GM18526 (cell line): ENCODE measurements around the gene FALEC.

Experiments used
- POLR2A ChIP-seq: IDR thresholded peaks from 3 replicates; pipeline ENCODE4 v1.6.1; 2011; ENCODE audit not compliant: insufficient read length; ENCODE audit errors: extremely low read depth

The FALEC gene

DNA sequence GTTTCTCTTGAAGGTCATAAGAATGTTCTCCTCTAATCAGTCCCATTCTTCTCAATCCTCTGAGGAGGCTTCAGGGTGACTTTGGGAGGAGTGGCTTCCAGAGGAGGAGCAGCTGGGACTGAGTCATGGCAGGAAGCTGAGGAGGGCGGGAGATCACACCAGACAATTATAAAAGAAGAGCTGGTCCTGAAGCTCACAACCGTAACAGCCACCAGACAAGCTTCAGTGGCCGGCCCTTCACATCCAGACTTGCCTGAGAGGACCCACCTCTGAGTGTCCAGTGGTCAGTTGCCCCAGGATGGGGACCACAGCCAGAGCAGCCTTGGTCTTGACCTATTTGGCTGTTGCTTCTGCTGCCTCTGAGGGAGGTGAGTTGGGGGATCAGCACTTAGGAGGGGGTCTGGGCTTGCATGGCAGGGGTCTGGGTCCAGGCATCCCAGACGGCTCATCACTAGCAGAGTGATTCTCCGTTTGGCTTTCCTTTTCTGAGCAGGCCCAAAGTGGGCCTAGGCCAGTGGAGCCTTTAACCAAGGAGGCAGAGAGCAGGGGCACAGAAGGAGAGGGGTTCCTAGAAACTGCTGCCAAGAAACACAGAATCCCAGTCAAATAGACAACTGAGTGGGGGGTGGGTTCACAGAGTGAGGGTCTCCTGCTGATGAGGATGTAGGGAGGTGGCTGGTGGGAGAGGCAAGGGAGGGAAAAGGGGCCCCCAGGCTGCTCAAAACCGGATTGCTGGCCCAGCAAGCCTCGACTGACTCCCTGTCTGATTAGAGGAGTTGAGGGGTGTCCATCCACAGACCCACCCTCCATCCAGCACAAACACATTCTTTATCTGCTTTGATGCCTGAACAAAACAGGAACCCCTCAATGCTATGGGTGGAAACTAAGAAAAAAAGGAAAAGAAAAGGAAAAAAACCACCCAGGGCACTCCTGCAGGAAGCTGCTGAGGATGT is 7.4 kb upstream of the FALEC start, which contains the start of gene ECM1:
TSS of gene ECM1 (plus strand) at position 198 of the 953 bp plus-strand sequence. CDS start at position 299, 101 bp downstream.
- TF ChIP-seq POLR2A, result no peak

DNA sequence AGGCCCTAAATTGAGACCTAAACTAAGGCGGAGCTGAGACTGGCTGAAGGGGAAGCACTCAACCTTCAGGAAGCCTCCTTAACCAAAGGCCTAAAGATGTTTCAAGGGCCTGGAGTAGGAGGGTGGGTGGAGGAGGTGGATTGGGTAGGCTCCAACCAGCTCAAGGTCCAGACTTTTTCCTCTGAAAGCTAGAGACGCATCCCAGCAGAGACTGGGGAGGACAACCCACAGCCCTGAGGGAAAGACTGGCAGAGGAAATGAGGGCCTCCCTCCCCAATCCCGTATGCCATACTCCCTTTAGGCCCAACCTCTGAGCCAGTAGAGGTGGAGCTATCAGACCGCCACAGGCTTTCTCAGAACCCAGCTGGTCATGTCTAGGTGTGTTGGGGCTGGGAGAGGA is 6.6 kb upstream of the FALEC start:
- TF ChIP-seq POLR2A, result no peak

DNA sequence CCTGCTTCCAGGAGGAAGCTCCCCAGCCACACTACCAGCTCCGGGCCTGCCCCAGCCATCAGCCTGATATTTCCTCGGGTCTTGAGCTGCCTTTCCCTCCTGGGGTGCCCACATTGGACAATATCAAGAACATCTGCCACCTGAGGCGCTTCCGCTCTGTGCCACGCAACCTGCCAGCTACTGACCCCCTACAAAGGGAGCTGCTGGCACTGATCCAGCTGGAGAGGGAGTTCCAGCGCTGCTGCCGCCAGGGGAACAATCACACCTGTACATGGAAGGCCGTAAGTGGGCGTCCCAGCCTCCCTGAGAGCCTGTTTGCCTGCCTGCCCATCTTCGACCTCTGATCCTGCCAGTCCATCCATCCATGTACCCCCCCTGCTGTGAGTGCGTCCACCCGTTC is 4.0 kb upstream of the FALEC start:
- no peak for TF ChIP-seq POLR2A

DNA sequence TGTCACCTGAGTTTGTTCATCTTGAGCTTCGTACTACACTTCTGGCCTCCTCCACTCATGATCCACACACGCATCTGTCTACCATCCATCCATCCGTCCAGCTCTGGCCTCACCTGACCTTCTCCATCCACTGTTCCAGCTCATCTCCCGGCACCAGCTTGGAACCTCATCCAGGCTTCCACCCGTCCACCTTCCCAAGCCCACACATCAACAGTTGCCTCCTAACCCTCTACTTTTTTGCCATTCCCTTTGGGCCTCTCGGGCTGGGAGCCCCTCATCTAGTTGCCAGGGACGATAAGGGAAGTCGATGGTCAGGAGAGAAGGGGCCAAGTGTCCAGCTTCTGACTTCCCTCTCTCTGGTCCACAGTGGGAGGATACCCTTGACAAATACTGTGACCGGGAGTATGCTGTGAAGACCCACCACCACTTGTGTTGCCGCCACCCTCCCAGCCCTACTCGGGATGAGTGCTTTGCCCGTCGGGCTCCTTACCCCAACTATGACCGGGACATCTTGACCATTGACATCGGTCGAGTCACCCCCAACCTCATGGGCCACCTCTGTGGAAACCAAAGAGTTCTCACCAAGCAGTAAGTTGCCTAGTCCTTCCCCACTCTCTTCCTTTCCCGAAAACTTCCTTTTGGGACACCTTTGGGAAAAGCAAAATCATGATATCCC is 3.4 kb upstream of the FALEC start:
- no peak for TF ChIP-seq POLR2A

DNA sequence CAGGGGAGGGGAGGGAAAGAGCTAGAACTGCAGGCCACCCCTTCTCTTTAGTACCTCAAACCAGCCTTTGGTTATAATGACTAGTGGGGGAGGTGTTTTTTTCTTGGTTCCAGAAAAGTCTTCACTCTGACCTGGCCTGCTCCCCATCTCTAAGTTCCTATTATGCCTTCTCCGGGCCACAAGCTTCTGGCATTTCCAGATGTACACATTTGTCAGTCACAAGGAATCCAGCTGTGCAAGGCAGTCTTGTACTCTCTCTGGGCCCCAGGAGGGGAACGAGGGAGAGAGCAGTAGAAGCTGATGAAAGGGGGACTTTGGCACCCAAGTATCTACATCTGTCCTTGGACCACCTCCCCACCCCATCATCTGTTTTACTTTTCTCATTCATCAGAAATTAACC is 2.7 kb upstream of the FALEC start:
- no peak for TF ChIP-seq POLR2A

DNA sequence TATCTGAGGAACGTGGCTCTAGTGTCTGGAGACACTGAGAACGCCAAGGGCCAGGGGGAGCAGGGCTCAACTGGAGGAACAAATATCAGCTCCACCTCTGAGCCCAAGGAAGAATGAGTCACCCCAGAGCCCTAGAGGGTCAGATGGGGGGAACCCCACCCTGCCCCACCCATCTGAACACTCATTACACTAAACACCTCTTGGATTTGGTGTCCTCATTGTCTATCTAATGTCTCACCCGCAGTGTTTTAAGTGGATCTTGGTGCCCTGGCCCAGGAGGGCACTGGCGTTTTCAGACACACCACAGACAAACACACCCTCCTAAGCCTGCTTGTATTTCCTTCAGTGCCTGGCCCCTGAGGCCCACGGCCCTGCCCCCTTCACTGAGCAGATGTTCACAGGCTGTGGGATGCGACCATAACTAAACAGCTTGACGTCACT is 2.2 kb upstream of the FALEC start:
- no peak for TF ChIP-seq POLR2A

DNA sequence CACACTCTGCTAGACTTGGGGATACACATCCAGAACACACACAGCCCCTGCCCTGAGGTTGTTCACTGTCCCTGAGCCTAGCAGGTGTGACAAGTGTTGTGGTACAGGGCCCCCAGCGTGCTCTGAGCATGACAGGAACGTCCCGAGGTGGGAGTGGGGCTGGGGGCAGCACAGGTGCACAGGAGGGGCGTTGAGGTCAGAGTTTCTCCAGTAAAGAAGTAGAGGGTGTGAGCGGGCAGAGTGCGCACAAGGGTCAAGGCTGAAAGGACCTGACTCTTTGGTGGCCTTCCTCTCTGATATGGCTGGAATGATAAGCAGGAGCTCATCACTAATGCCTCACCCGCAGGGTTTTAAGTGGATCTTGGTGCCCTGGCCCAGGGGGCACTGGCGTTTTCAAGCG is 1.3 kb upstream of the FALEC start:
- no peak for TF ChIP-seq POLR2A

DNA sequence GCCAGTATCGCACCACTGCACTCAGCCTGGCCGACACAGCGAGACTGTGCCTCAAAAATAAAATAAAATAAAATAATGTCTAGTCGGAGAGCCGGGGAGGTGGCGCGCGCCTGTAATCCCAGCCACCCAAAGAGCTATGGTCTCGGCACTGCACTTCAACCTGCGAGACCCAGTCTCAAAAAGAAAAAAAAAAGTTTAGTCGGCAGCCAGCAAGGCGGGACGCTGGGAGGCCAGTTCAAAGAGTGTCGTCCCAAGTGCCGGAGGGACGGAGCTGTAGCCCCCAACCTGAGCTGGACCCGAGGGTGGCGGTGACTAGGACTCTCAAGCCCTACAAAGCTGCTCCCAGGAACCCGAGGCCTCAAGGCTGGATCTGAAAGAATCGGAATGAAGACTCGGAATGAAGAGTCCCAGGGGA is 632 bp upstream of the FALEC start:
- TF ChIP-seq POLR2A, result no peak

DNA sequence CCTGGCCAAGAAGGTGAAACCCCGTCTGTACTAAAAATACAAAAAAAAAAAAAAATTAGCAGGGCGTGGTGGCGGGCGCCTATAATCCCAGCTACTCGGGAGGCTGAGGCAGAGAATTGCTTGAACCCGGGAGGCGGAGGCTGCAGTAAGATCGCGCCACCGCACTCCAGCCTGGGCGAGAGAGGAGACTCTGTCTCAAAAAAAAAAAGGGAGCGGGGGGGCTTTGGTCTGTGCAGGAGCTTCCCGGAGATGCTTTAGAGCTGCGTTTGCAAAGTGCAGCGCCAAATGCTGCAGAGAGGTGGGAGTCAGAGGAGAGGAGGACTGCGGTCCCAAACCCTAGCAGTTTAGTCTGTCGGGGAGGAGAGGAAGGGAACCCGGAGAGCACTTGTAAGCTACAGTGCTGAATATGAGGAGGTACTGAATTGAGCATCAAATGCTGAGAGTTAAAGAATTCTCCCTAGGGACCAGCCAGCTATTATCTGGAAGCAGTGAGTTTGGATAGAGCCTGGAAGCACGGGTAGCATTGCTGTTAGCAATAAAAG is 569 bp downstream of the FALEC start:
- no peak for TF ChIP-seq POLR2A

DNA sequence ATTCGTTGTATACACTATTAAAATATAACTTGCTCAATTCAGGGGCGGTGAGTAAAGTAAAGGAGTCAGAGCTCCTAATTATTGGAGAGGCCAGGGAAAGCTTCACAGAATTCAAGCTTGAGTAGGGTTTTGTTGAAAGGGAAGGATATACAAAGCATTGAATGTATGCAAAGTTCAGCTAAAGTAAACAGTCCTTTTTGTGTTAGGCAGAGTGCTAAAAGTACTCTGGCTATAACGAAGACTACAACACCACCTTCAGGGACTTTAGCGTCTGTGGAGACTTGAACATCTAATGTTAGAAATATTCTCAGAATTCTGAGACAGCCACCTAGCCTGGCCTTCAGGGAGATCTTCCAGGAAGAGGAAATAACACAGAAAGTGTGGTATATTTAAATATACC is 1.1 kb downstream of the FALEC start:
- no peak for TF ChIP-seq POLR2A

DNA sequence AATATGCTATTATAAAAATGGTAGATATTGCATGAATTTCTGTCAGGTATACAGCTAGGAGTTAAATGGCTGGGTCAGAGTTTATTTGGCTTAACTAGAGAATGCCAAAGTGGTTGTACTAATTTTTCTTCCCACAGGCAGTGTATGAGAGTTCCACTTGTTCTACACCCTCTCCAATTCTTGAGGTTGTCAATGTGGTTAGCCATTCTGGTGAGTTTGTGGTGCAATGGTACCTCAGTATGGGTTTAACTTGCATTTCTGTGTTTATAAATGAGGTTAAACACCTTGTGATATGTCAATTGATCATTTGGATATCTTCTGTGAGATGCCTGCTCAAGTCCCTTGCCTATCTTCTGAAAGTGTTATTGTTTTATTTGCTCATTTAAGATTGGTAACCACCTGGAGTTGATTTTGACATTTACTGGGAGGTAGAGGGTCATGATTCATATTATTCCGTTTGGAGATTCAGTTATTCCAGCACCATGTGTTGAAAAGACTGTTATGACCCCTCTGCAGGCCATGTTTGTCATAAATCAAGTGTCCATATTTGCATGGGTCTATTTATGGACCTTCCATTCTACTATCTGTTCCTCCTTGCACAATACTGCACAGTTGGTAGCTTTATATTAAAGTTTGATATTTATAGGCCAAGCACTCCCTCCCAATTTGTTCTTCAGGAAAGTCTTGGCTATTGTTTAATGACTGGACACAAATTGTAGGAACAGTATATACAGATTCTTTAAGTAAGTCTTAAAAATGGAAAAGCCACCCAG is 5.8 kb downstream of the FALEC start:
- no peak for TF ChIP-seq POLR2A

DNA sequence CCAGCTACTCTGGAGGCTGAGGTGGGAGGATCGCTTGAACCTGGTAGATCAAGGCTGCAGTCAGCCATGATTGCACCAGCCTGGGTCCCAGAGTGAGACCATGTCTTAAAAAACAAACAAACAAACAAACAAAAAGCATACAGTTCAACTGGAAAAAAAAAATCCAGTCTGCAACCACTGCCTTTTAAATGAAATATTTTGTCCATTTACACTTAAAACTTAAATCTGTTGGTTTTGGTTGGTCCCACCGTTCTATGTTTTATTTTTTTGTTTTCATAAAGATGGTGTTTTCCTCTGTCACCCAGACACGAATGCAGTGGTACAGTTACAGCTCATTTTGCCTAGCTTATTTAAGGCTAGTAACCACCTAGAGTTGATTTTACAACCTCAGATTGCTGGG is 9.8 kb downstream of the FALEC start:
- TF ChIP-seq POLR2A, result no peak

DNA sequence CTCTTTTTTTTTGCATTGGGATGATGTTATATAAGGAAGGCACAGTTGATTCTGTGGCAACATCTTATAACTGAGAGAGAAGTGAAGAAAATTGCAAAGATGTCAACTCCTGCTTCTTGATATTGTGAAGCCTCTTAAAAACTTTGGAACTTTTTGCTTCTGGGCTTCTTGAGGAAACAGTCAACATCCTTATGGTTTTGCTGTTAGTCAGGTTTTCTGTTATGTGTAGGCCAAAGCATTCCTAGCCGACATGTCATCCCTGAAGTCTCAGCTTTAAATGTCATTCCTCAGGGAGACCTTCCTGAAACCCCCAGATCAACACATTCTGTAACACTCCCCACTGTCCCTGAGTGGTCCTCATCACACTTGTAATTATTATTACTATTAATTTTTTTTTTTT is 12.6 kb downstream of the FALEC start:
- TF ChIP-seq POLR2A, result no peak

DNA sequence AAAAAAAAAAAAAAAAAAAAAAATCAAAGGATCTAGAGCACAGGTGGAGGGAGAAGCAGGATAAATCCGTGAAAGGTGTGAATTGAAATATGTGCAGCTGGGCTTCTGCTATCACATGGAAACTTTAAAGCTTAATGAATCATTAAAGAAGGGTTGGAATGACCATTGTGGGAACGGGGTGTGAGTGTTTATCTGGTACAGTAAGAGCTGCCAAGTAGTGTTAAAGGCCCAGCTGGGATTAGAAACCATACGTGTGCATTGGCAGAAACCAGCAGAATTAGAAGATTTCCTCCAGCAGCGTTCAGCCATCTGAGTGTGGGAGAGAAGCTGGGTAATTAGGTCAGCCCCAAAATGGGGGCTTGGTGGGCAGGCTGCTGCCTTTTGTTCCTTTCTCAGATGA is 13.5 kb downstream of the FALEC start:
- no peak for TF ChIP-seq POLR2A

DNA sequence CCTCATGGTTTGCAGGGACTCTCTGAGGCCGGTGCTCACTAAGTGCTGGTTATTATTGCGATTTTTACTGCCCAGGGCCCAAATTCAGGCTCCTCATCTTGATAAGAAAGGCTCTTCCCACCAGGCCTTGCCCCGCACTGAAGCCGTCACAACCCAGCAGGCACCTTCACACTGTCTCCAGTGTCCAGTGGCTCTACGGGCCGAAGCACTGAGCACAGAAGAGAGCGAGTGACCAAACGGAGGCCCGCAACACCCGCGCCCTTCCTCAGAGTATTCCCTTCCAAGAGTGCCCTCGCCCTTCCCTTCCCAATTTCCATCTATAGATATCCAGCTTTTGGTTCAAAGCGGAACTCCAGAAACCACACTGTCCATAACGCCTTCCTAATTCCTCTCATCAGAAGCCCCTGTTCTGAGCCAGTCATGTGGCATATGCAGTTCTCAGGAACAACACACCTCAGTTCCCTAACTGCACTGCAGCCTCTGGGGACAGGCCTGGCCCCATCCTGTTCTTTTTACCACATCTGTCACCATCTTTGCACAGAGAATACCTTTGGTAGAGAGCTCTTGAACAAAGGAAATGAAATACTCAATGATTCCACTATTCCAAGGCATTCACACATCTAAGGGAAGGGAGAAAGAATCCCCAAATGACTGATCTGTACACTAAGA is 15.1 kb downstream of the FALEC start:
- TF ChIP-seq POLR2A, result no peak

DNA sequence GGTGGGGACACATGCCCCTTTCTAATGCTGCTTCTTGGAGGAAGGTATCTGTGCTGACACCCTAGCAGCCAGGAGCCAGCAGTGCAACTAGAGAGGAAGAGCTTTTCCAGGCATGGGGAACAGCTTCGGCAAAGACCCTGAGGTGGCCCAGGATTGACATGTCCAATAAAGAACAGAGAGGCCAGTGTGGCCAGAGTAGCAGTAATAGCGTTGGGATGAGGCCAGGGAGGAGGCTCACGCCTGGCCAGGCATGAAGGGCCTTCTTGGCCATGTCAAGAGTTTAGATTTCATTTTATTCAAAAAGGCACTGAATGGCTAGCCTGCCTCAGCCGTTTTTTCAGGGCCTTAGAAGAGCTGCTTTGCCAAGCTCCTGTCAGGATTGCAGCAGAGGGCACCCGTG is 17.3 kb downstream of the FALEC start:
- no peak for TF ChIP-seq POLR2A
